ENCODE data around the gene TRPV4.

GRCh38 chr12:109758426-109759420 lies 74.5 kb downstream of the TRPV4 start:
- TF ChIP-seq CTCF (IDR thresholded peaks at IDR 0.05) (no peak), POLR2A (IDR thresholded peaks at IDR 0.05) (no peak)

Data from uterus (tissue), 2 donors.